Activated T-cell treated with anti-CD3 and anti-CD28 coated beads for 48 hours (primary cell): Measurements from ENCODE around the gene NOP53.
"Not testable (repeated sequence)": the region's sequence is repeated elsewhere in the genome, so short reads cannot be mapped to it uniquely, and the experiment has no call there.

Source experiments
- DNase-seq: peaks from one replicate; pipeline ENCODE4 v3.0.0-alpha.2; 2020; ENCODE audit warnings: low read depth

Gene NOP53

DNA sequence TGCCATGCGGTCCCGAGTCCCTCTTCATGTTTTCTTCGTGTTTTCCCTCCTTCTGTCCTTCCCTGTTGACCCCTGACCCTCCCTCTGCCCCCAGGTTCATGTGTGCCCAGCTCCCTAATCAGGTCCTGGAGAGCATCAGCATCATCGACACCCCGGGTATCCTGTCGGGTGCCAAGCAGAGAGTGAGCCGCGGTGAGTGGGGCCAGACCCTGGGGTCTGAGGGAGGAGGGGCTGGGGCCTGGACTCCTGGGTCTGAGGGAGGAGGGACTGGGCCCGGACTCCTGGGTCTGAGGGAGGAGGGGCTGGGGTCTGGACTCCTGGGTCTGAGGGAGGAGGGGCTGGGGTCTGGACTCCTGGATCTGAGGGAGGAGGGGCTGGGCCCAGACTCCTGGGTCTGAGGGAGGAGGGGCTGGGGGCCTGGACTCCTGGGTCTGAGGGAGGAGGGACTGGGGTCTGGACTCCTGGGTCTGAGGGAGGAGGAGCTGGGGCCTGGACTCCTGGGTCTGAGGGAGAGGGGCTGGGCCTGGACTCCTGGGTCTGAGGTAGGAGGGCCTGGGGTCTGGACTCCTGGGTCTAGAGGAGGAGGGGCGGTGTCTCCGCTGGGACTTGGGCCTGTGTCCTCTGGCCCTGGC is 26.8 kb upstream of the NOP53 start:
- not testable (repeated sequence) for DNase-seq

- no peak for DNase-seq
Measured at GRCh38 chr19:47719047-47719859, 26.1 kb upstream of the NOP53 start.

DNA sequence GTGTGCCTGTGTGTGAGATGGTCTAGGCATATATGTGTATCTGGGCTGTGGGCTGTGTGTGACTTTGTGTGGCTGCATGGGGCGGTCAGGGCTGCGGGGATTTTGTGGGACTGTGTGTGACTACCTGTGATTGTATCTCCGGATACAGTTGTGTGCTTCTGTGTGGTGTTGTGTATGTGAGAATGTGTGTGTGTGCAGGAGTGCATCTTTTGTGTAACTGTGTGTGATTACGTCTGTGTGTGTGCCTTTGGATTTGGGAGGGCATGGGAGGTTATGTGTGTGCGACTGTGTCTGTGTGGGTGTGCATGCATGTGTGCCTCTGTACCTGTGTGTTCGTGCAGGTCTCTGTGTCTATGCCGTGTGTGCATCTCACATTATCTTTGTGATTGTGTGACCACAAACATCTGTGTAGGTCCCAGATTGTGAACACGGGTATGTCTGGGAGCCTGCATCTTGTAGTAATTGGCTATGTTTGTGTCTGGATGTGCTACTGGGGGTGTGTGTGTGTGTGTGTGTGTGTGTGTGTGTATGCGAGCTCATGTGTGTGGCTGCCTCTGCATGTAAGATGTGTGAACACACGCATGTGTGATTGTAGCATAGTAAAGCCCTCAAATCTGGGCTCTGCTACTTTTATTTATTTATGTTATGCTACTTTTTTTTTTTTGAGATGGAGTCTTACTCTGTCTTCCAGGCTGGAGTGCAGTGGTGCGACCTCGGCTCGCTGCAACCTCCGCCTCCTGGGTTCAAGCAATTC is 24.5 kb upstream of the NOP53 start:
- DNase-seq: no peak

- no peak for DNase-seq
Measured at GRCh38 chr19:47723581-47723940, 21.8 kb upstream of the NOP53 start.

- no peak for DNase-seq
Measured at GRCh38 chr19:47725759-47726401, 19.5 kb upstream of the NOP53 start.

DNA sequence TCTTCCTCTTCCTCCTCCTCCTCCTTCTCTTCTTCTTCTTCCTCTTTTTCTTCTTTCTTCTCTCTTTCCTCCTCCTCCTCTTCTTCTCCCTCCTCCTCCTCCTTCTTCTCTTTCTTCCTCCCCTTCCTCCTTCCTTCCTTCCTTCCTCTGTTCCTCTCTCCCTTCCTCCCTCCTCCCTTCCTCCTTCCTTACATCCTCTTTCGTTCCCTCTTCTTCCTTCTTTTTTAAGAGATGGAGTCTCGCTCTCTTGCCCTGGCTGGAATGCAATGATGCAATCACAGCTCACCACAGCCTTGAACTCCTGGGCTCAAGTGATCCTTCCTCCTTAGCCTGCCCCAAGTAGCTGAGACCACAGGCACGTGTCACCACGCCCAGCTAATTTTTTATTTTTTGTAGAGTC is 18.9 kb upstream of the NOP53 start:
- no peak for DNase-seq

GRCh38 chr19:47728295-47728694 is 17.1 kb upstream of the NOP53 start:
- DNase-seq: not testable (repeated sequence)

DNA sequence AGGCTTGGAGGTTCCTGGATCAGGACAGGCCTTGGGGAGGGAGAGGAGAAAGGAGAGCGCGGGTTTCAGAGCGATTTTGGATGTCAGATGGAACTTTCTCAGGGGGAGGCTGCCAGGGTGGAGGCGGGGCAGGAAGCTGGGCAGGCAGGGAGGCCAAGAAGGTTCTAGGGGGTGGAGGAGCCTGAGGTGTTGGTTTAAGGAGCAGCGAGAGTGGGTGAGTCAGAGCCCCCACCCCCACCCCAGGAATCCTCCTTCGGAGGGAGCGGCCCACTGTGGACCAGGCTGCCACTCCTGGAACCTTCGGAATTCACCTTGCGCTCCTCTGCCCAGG is 15.9 kb upstream of the NOP53 start:
- no peak for DNase-seq

DNA sequence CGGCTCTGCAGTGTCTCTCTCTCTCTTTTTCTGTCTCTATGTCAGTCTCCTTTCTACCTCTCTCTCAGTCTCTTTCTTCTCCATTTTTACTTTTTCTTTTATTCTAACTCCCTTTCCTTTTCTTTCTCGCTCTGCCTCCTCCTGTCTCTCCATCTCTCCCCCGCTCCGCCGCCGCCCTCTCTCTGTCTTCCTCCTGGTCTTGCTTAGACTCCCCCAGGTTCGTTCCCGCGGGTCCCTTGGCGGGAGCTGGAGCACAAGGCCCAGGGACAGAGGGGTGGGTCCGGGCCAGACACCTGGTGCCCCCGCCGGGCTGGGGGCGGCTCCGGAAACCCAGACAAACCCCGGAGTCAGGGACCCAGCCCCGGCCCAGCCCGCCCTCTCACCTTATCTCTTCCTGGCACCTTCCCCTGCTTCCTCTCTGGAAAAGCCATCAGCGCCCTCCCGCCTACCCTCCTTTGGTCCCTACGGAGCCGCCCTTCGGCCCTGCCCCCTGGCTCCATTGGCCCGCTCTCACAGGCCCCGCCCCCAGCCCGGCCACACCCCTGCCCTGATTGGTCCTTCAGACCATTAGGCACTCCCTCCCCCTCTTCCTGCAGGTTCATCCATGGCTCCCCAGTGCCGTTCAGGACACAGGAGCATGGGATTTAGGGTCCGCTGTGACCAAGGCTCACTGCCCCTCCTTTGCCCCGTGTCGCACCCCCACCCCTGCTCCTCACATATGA is 15.4 kb upstream of the NOP53 start:
- DNase-seq: peak; percentile 73

- DNase-seq: no peak
Measured at GRCh38 chr19:47730521-47730889, 14.8 kb upstream of the NOP53 start.

GRCh38 chr19:47730910-47731309 is 14.4 kb upstream of the NOP53 start:
- DNase-seq: no peak

- no peak for DNase-seq
Measured at GRCh38 chr19:47735131-47735530, 10.2 kb upstream of the NOP53 start.

DNA sequence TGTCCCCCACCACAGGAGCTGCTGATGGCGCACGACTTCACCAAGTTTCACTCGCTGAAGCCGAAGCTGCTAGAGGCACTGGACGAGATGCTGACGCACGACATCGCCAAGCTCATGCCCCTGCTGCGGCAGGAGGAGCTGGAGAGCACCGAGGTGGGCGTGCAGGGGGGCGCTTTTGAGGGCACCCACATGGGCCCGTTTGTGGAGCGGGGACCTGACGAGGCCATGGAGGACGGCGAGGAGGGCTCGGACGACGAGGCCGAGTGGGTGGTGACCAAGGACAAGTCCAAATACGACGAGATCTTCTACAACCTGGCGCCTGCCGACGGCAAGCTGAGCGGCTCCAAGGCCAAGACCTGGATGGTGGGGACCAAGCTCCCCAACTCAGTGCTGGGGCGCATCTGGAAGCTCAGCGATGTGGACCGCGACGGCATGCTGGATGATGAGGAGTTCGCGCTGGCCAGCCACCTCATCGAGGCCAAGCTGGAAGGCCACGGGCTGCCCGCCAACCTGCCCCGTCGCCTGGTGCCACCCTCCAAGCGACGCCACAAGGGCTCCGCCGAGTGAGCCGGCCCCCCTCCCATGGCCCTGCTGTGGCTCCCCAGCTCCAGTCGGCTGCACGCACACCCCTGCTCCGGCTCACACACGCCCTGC is 4.4 kb upstream of the NOP53 start:
- DNase-seq: no peak

GRCh38 chr19:47741544-47742140 is 3.7 kb upstream of the NOP53 start:
- no peak for DNase-seq

DNA sequence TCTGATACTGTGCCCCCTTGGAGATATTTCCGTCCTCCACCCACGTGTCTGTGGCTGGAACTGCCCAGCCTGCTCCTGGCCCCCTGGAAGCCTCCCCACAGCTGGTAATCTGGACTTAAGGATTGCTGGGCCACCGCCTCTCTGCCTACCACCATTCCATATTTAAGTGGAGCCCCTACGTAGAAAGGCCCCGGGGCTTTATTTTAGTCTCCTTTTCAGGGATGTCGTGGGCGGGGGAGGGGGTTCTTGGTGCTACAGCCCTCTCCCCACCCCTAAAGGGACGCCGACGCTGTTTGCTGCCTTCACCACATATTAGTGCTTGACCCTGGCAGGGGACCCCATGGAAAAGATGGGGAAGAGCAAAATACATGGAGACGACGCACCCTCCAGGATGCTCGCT is 2.7 kb upstream of the NOP53 start:
- DNase-seq: no peak

- DNase-seq: not testable (repeated sequence)
Measured at GRCh38 chr19:47746129-47746528, 783 bp downstream of the NOP53 start.

DNA sequence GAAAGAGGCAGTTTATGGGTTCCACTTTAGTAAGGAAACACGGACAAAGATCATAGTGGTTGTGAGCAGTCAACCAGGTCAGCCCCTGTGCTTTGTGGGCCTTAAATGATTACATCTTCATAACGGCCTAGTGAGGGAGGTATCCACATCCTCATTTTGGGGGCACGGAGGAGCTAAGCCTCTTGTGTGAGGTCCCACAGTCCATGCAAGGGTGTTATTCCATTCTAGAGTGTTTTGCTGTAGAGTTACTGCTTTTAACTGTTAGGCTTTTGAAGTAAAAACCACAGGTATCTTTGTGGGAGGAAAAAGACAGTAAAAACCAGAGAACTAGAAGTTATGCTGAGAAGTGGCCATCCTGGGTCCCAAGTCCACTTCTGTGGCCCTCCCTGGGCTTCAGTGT is 4.0 kb downstream of the NOP53 start:
- no peak for DNase-seq

- DNase-seq: no peak
Measured at GRCh38 chr19:47750752-47751151, 5.4 kb downstream of the NOP53 start.

- no peak for DNase-seq
Measured at GRCh38 chr19:47752440-47753211, 7.3 kb downstream of the NOP53 start.
